GM12873 (cell line): ENCODE results near the gene TMEM184B.

Experiments
- CTCF ChIP-seq: IDR thresholded peaks from 2 replicates; pipeline ENCODE4 v1.5.1; 2012; ENCODE audit warnings: low read depth, mild to moderate bottlenecking, moderate library complexity, low read length, control low read depth; ENCODE audit not compliant: insufficient read depth; ENCODE audit errors: missing control alignments

Gene TMEM184B

GRCh38 chr22:38244106-38244505 is 28.7 kb downstream of the TMEM184B start:
- no peak for TF ChIP-seq CTCF

- TF ChIP-seq CTCF = no peak
These were observed 29.6 kb downstream of the TMEM184B start for GRCh38 chr22:38243007-38243765.

GRCh38 chr22:38240734-38241252 is 32.0 kb downstream of the TMEM184B start:
- TF ChIP-seq CTCF = no peak

DNA sequence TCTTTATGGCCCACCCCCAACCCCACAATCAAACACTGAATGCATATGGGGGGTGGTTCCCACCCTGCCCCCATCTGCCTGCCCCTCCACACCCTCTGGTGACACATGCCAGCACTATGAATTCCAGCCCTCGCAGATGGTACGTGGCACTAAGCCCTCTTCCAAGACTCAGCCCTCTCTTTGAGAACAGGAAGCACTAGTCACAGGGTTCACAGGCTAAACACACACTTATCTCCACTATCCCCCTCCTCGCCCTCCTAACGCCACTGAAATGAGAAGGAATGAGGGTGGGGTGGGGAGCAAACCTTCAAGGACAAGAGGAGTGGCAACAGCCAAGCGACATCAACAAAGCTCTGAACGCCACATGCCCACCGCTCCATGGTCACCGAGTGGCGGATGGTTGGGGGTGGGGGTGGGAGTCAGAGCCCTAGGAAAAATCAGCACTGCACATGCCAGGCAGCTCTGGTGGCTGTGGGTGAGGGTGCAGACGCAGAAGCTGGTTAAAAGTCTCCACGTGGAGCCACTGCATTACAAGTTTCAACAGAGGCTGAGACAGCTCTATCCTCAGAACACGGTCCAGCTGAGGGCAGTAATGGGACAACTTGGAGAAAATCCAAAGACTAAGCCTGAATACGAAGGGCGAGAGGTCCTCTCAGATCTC is 33.6 kb downstream of the TMEM184B start:
- TF ChIP-seq CTCF = no peak

DNA sequence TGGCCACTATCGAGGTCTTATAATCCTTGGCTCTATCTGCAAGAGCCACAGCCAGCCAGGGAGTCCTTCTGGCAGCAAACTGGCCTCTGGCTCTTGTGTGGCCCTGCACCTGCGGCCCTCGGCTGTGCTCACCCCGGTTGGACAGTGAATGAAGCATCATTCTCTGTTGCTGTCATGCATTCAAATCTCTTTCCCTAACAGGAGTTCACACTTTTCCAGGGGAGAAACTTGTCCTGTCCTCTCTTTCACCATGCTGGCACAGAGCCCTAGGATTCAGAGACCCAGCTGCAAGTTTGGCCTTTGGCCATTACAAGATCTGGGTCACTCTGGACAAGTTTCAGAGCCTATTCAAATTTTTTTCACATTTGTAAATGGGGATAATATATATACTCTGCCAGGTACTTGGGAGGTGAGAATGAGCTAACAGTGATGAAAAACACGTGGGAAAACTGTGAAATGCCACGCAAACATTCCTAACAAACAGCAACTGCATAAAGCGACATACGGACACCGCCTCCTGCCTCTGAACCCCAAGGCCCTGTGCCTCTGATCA is 34.2 kb downstream of the TMEM184B start:
- no peak for TF ChIP-seq CTCF

GRCh38 chr22:38236786-38237185 is 36.0 kb downstream of the TMEM184B start:
- no peak for TF ChIP-seq CTCF

- TF ChIP-seq CTCF = no peak
These were observed 37.5 kb downstream of the TMEM184B start for GRCh38 chr22:38235240-38235850.
